Activated CD4-positive, alpha-beta T cell treated with anti-CD3 and anti-CD28 coated beads for 36 hours (primary cell): Measurements from ENCODE around the gene WFDC1. TPM values are rescaled to one million over a fixed set of nuclear protein-coding genes. Genes with fewer than 3 reads are reported as not detected.

ENCODE experiments used
- ATAC-seq: fragments of 200-7000 bp; cut with Tn5 transposase; one replicate; pipeline ENCODE4 v1.10.0; 2021; ENCODE audit warnings: mild to moderate bottlenecking, moderate library complexity
- CTCF ChIA-PET: fragments of 350-600 bp; sonication (Branson Sonifier 250); formaldehyde crosslinking; loops from one replicate; lab custom pipeline; 2021; ENCODE audit warnings: antibody characterized with exemption; lab: Charles Lee
- POLR2A ChIA-PET: fragments of 350-600 bp; sonication (Branson Sonifier 250); formaldehyde crosslinking; loops from one replicate; lab custom pipeline; 2021; ENCODE audit warnings: antibody characterized with exemption, inconsistent platforms; lab: Charles Lee
- DNase-seq: peaks from one replicate; pipeline ENCODE4 v3.0.0-alpha.2; 2020
- H3K27ac Mint-ChIP-seq: one replicate; pipeline ENCODE4 v1.8.0; 2021; ENCODE audit warnings: mixed read lengths
- H3K27me3 Mint-ChIP-seq: one replicate; pipeline ENCODE4 v1.8.0; 2021; ENCODE audit warnings: mixed read lengths
- H3K36me3 Mint-ChIP-seq: one replicate; pipeline ENCODE4 v1.8.0; 2021; ENCODE audit warnings: low read depth, mixed read lengths
- H3K4me1 Mint-ChIP-seq: one replicate; pipeline ENCODE4 v1.8.0; 2021; ENCODE audit warnings: mixed read lengths
- H3K4me3 Mint-ChIP-seq: one replicate; pipeline ENCODE4 v1.8.0; 2021; ENCODE audit warnings: mild to moderate bottlenecking, moderate library complexity, mixed read lengths
- H3K9me3 Mint-ChIP-seq: one replicate; pipeline ENCODE4 v1.8.0; 2021; ENCODE audit warnings: low read depth, mixed read lengths
- intact Hi-C, 2 experiments: fragments of 100-400 bp; cut with DNase I in 1 of 2; cut with micrococcal nuclease in 1 of 2; formaldehyde crosslinking; loops; one replicate each; pipeline versions ENCODE4 v1.14.2 to v1.15.1; 2022 to 2024; cut with DNase I, micrococcal nuclease
- total RNA-seq, 2 experiments: library from RNA; stranded (reverse); gene quantifications; one replicate each; pipeline ENCODE4 v1.2.3, GENCODE V29; 2021

Gene WFDC1, protein sequence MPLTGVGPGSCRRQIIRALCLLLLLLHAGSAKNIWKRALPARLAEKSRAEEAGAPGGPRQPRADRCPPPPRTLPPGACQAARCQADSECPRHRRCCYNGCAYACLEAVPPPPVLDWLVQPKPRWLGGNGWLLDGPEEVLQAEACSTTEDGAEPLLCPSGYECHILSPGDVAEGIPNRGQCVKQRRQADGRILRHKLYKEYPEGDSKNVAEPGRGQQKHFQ
- total RNA-seq, result not detected

DNA sequence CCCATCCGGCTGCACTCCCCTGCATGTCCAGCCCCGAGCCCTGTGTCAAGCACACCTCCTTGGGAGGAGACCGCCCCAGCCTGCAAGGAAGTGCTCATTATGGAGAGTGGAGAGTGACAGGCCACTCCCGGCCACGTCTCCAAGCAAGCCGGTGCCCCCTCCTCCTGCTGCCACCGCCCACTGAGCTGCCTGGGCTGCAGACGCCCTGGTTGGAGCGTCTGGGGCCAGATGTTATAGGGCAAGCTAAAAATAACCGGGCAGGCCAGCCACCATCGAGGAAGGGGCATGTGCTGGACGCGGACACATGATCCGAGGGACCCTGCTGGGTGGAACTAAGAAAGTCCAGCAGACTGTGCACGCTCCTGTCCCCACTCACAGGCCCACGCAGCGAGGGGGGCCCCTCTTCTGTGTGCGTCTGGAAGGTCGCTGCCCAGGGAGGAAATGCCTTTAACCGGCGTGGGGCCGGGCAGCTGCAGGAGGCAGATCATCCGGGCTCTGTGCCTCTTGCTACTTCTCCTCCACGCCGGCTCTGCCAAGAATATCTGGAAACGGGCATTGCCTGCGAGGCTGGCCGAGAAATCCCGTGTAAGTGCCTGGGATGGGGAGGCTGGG lies at the start of gene WFDC1:
WFDC1 (plus strand) TSS at position 348 of the 612 bp plus-strand sequence; CDS start at position 442, 94 bp downstream.
- Mint-ChIP-seq H3K36me3 (no peaks in the 10 kb centered on the region), H3K4me1 (peaks cover 7% of the 10 kb centered on the region), H3K27ac (no peak within 1 kb of the TSS), H3K27me3 (peaks cover 39% of the 10 kb centered on the region), H3K4me3 (no peak within 1 kb of the TSS), H3K9me3 (no peaks in the 10 kb centered on the region)
- DNase-seq, result no peak
- POLR2A ChIA-PET, result no interaction called here
- no peak for ATAC-seq
- CTCF ChIA-PET, result interaction anchor here (0.7 kb wide), 1 partner anchor 11 kb away, joined by 3 read pairs; no protein-coding TSS in a partner anchor
- intact Hi-C loops, result no loop called here

DNA sequence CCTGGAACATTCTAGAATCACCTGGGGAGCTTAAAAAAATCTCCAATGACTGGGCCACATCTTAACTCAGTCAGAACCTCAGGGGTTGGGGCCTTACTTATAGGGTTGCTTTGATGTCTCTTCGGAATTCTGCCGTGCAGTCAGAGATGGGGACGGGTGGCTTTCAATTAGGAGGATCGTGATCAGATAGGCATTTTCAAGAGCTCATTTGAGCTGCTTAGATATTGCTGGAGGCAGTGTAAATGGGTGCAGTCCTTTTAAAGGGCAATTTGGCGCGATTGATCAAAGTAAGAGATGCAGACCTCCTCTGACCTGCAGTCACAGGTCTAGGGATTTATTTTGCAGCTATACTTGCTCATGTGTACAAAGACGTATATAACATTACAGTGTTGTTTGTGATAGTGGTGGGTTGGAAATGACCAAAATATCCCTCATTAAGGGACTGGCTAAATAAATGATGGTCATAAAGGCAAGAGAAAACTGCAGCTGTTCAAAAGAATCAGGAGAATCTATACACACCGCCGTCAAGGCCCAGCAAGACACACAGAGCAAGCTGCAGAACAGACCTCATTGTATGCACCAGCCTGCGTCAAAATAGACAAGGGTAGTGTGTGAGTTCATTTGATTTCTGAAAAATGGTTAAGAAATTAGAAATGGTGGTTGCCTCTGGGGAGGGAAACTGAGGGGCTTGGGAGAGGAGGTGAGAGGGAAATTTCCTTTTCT lies 48.6 kb upstream of the WFDC1 start:
- H3K27ac Mint-ChIP-seq, result no peak overlapping the region
- no peaks in the 10 kb centered on the region for H3K4me1 Mint-ChIP-seq
- intact Hi-C loops, result no loop called here
- ChIA-PET POLR2A (no interaction called here), CTCF (interaction anchor here (0.6 kb wide), 2 partner anchors 39 to 43 kb away, joined by 3 read pairs; no protein-coding TSS in a partner anchor)
- ATAC-seq, result no peak
- peaks cover 10% of the 10 kb centered on the region for H3K27me3 Mint-ChIP-seq
- no peak overlapping the region for H3K4me3 Mint-ChIP-seq
- DNase-seq, result no peak
- H3K36me3 Mint-ChIP-seq, result no peaks in the 10 kb centered on the region
- H3K9me3 Mint-ChIP-seq, result peaks cover 3% of the 10 kb centered on the region

DNA sequence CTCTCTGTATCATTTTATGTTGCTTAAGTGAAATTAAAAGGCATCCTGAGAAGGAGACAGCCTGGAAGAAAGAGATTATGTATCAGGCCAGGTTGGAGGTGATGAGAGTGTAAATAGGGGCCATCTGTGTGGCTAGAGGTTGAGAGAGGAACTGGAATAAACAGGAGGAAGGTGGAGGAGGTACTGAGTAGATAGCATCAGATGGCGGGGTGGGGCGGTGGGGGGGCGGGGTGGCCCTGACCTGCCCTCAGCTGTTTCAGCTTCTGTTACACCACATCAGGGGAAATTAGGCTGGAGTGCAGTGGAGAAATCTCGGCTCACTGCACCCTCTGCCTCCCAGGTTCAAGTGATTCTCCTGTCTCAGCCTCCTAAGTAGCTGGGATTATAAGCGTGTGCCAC lies 48.0 kb upstream of the WFDC1 start:
- ATAC-seq, result no peak

DNA sequence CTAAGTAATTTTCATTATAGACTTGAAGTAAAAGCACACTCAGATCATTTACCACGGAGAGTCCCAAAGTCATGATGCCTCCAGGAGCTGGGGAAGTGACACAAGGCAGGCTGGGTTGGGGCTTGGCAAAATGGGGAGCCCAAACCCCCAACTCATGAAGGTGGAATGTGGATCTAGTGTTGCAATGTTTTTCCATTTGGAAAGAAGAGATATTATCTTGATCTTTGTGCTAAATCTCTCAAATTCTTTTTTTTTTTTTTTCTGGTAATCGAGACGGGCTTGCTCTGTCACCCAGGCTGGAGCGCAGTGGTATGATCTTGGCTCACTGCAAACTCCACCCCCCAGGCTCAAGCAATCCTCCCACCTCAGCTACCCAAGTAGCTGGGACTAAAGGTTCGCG lies 47.3 kb upstream of the WFDC1 start:
- DNase-seq, result no peak
- intact Hi-C loops, result no loop called here
- Mint-ChIP-seq H3K36me3 (no peaks in the 10 kb centered on the region), H3K27ac (no peak overlapping the region), H3K27me3 (peaks cover 10% of the 10 kb centered on the region), H3K4me3 (no peak overlapping the region), H3K9me3 (peaks cover 3% of the 10 kb centered on the region), H3K4me1 (no peaks in the 10 kb centered on the region)
- ChIA-PET CTCF (interaction anchor here (1.0 kb wide), 1 partner anchor 14 kb away, joined by 4 read pairs; no protein-coding TSS in a partner anchor), POLR2A (no interaction called here)
- ATAC-seq, result no peak

More for the DNA sequence above, 48.0 kb upstream of the WFDC1 start:
- Mint-ChIP-seq H3K9me3 (peaks cover 3% of the 10 kb centered on the region), H3K36me3 (no peaks in the 10 kb centered on the region), H3K27ac (no peak overlapping the region), H3K4me1 (no peaks in the 10 kb centered on the region), H3K4me3 (no peak overlapping the region), H3K27me3 (peaks cover 11% of the 10 kb centered on the region)
- ChIA-PET CTCF (interaction anchor here (1.0 kb wide), 1 partner anchor 13 kb away, joined by 4 read pairs; no protein-coding TSS in a partner anchor), POLR2A (no interaction called here)
- intact Hi-C loops, result no loop called here
- no peak for DNase-seq

DNA sequence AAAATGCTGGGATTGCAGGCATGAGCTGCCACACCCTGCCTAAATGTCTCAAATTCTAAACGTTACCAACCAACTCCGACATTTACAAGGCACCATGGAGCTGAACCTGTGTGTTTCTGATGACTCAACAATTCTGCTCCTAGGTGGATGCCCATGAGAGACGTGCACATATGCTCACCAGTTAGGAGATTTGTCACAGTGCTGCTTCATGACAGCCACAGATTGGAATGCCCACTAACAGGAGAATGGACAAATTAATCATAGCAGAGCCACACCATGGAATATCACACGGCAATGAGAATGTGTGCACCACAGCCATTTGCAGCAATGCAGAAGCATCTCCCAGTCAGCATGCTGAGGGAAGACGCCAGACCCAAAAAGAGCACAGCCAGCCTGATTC lies 46.8 kb upstream of the WFDC1 start:
- no peaks in the 10 kb centered on the region for H3K4me1 Mint-ChIP-seq
- H3K27ac Mint-ChIP-seq, result no peak overlapping the region
- intact Hi-C loops, result no loop called here
- no peaks in the 10 kb centered on the region for H3K36me3 Mint-ChIP-seq
- peaks cover 10% of the 10 kb centered on the region for H3K27me3 Mint-ChIP-seq
- H3K4me3 Mint-ChIP-seq, result no peak overlapping the region
- ATAC-seq (no peak), DNase-seq (no peak)
- POLR2A ChIA-PET, result no interaction called here
- peaks cover 3% of the 10 kb centered on the region for H3K9me3 Mint-ChIP-seq
- CTCF ChIA-PET, result interaction anchor here (1.0 to 1.2 kb wide), 3 partner anchors 14 to 30 kb away, joined by 3 to 4 read pairs (median 3); no protein-coding TSS in a partner anchor

DNA sequence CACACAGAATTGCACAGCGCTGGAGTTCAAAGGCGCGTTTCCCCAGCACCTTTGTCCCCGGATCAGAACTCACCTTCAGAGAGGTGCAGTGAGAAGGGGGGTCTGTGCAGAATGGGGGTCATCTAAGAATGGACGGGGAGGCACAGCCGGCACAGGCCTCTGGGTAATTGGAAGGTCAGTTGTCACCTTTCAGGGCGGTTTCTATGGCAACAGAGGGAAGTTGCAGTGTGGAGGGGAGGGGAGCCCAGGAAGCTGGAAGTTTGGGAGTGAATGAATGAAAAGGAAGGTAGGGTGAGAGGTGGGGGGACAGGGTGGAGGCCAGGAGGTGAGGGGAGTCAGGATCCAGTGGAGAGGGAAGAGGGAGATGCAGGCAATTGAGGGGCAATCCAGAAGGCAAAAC lies 42.5 kb upstream of the WFDC1 start:
- POLR2A ChIA-PET, result no interaction called here
- H3K36me3 Mint-ChIP-seq, result no peaks in the 10 kb centered on the region
- intact Hi-C loops, result no loop called here
- H3K27me3 Mint-ChIP-seq, result peaks cover 16% of the 10 kb centered on the region
- ATAC-seq (no peak), DNase-seq (no peak)
- H3K4me3 Mint-ChIP-seq, result no peak overlapping the region
- no peak overlapping the region for H3K27ac Mint-ChIP-seq
- no peaks in the 10 kb centered on the region for H3K9me3 Mint-ChIP-seq
- CTCF ChIA-PET, result no interaction called here
- no peaks in the 10 kb centered on the region for H3K4me1 Mint-ChIP-seq

DNA sequence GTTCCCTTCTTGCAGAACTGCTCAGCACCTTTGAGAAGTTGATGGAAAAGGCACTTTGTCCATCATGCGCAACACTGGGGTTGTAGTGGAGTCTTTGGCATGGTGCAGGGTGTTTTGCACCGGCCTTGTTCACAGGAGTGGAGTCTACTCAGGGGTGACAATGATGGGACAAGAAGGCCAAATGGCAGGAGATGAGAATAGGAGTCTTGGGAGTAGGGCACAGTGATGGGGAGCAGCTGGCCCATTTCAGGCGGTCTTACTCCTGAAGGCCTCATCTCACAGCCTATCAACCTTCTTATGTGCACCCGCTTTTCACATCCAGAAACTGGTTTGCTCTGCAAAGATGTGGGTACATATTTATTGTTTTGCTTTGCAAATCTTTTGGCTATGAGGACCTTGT lies 41.5 kb upstream of the WFDC1 start:
- ChIA-PET POLR2A (no interaction called here), CTCF (no interaction called here)
- H3K27me3 Mint-ChIP-seq, result peaks cover 20% of the 10 kb centered on the region
- no peak overlapping the region for H3K4me3 Mint-ChIP-seq
- no peak overlapping the region for H3K27ac Mint-ChIP-seq
- intact Hi-C loops, result no loop called here
- no peak for DNase-seq
- no peak for ATAC-seq
- H3K36me3 Mint-ChIP-seq, result no peaks in the 10 kb centered on the region
- no peaks in the 10 kb centered on the region for H3K4me1 Mint-ChIP-seq
- H3K9me3 Mint-ChIP-seq, result no peaks in the 10 kb centered on the region

DNA sequence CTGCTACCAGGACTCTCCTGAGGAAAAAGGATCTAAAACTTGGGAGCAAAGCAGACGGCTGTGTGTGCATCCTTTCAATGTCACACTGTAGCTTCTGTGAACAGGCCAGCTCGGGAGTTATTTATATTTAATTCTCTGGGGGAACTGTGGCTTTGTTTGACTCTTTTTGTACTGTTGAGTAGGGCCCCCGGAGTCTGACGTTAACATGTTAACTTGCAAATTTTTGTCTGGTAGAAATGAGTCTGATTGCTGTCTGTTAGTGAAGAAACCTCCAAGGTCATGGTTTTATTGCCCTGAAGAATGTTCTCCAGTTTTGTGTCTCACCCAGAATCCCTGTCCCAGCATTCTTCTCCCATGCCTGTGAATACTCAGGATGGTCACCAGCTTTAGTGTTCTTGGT lies 40.6 kb upstream of the WFDC1 start:
- Mint-ChIP-seq H3K27me3 (peaks cover 20% of the 10 kb centered on the region), H3K4me3 (no peak overlapping the region), H3K4me1 (no peaks in the 10 kb centered on the region), H3K36me3 (no peaks in the 10 kb centered on the region), H3K27ac (no peak overlapping the region), H3K9me3 (no peaks in the 10 kb centered on the region)
- CTCF ChIA-PET, result interaction anchor here (1.0 kb wide), 1 partner anchor 23 kb away, joined by 3 read pairs; no protein-coding TSS in a partner anchor
- intact Hi-C loops, result no loop called here
- POLR2A ChIA-PET, result no interaction called here
- ATAC-seq, result no peak
- DNase-seq, result no peak

DNA sequence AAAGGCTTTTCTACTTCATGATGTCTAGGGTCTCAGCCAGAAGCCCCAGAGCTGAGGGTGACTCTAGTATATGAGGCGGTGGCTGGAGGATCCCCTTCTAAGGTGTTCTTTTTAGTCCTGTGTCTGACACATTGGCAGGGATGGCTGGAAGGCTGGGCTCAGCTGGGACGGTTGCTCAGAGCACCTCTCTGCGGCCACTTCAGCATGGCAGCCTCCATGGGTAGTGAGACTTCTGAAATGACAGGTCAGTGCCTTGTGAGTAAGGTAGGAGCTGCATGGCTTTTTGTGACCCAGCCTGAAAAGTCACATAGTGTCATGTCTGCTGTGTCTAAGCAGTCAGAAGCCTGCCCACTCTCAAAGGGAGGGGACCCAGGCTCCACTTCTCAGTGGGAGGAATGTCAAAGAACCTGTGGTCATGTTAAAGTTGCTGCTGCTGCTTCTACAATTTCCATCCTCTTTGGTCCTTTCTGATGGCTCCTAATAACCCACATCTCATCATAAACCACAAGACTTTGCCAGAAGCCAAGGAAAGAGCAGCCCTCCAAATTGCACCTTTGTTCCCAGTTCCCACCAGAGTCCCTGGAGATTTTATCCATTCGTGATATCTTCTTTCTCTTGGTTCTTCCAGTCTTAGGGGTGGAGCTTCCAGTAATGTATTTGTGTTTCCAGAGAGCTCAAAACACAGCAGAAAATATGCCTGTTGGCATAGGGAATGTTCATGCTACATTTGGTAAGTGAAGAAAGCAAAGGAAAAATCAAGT lies 39.4 kb upstream of the WFDC1 start:
- intact Hi-C loops, result no loop called here
- no peaks in the 10 kb centered on the region for H3K9me3 Mint-ChIP-seq
- ChIA-PET CTCF (no interaction called here), POLR2A (no interaction called here)
- H3K4me3 Mint-ChIP-seq, result no peak overlapping the region
- H3K27me3 Mint-ChIP-seq, result peaks cover 20% of the 10 kb centered on the region
- no peaks in the 10 kb centered on the region for H3K4me1 Mint-ChIP-seq
- ATAC-seq (no peak), DNase-seq (no peak)
- no peaks in the 10 kb centered on the region for H3K36me3 Mint-ChIP-seq
- H3K27ac Mint-ChIP-seq, result no peak overlapping the region

DNA sequence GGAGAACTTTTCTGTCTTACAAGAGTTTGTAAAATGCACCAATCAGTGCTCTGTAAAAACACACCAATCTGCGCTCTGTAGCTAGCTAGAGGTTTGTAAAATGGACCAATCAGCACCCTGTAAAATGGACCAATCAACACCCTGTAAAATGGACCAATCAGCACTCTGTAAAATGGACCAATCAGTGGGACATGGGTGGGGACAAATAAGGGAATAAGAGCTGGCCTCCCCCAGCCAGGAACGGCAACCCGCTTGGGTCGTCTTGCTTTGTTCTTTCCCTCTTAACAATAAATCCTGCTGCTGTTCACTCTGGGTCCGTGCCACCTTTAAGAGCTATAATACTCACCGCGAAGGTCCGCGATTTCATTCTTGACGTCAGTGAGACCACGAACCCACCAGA lies 36.4 kb upstream of the WFDC1 start:
- no peak overlapping the region for H3K4me3 Mint-ChIP-seq
- CTCF ChIA-PET, result no interaction called here
- H3K27me3 Mint-ChIP-seq, result peaks cover 23% of the 10 kb centered on the region
- POLR2A ChIA-PET, result no interaction called here
- no peak overlapping the region for H3K27ac Mint-ChIP-seq
- no peaks in the 10 kb centered on the region for H3K36me3 Mint-ChIP-seq
- no peak for ATAC-seq
- intact Hi-C loops, result no loop called here
- no peaks in the 10 kb centered on the region for H3K9me3 Mint-ChIP-seq
- no peak for DNase-seq
- H3K4me1 Mint-ChIP-seq, result no peaks in the 10 kb centered on the region

DNA sequence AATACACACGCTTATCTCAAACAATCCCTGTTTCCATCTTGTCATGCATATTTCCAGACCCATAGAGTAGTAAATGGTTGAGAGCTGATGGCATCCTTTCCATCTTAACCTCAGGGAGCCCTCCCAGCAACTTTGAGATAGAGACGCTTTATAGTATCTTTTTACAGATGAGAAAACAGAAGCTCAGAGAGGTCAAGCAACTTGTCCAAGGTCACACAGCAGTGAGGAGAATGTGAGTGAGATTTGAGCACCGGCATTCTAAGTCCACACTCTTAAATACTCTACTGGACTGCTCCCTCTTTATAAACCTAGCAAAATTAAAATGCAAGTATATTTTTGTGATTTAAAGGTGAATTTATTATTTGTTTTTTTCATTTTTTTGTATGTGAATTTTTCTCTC lies 35.0 kb upstream of the WFDC1 start:
- H3K27me3 Mint-ChIP-seq, result peaks cover 22% of the 10 kb centered on the region
- H3K27ac Mint-ChIP-seq, result no peak overlapping the region
- H3K4me3 Mint-ChIP-seq, result no peak overlapping the region
- no peak for ATAC-seq
- H3K4me1 Mint-ChIP-seq, result no peaks in the 10 kb centered on the region
- H3K9me3 Mint-ChIP-seq, result no peaks in the 10 kb centered on the region
- no peaks in the 10 kb centered on the region for H3K36me3 Mint-ChIP-seq
- no peak for DNase-seq
- ChIA-PET CTCF (no interaction called here), POLR2A (no interaction called here)
- intact Hi-C loops, result no loop called here
